HG02798 (cell line): Measurements from ENCODE around the gene CRACDL.
"Not testable (repeated sequence)": the region's sequence is repeated elsewhere in the genome, so short reads cannot be mapped to it uniquely, and the experiment has no call there.

ENCODE experiments used
- ATAC-seq: cut with Tn5 transposase; IDR thresholded peaks from one replicate; pipeline ENCODE4 v1.9.1; 2021; ENCODE audit warnings: mild to moderate bottlenecking; ENCODE audit not compliant: unreplicated experiment, poor library complexity

Gene CRACDL

DNA sequence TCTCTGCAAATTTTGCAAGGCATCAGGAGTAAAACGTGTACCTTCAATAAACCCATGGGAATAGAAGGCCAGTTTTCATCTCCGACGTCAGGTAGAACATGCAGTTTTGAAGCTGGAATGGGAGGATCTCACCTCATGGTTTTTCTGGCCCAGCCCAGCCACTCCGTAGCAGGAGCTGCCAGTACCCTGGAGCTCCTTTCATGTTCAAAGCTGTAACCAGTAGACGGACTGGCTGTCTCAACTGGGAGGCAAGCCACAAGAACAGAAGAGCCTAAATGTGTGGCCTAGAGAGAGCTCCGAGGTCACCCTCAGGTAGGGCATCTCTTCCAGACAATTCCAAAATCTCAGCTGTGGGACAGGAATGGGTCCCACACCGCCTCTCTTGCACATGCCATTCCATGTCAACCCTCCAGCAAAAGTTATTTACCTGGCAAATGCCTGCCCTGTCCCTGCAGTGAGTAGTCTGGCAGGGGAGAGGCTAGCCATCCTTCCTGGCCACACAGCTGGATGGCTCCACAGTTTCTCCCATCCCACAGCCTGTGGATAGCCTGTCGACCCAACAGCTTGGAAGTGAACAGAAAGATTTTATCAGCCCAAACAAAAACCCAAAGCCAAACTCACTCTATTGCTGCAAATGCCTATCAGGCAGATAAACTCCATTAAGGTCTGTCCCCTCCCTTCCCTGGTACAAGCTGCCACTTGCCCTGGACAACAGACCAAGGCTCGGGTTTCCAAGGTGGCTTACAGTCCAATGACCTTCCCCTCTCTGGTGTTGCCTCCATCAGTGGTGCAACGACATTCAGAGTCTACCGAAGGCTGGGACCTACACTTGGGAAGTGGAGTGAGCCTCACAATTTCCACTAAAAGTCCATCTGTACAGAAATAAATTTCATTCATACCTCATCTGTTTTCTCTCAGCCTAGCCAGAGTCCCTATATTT, 27.8 kb downstream of the CRACDL start:
- ATAC-seq, result no peak

DNA sequence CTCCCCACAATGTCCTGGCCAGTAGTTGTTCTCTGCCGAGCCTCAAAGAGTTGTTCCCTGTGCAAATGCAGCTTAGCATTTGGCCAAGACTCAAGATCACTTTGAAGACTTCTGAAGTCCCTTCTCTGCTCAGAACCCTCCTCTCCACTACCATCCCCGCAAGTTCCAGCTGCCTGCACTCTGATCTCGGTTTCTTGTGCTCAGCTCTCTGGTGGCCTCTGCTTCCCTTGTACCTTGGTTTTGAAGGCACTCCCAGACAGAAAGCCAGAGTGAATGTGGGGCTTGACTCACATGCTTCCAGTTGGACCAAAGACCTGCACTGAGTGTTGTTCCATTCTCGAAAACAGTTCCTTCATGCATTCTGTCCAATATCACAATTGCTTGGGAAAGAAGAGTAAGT, 28.6 kb downstream of the CRACDL start:
- ATAC-seq, result no peak

GRCh38 chr2:98903767-98904485, 32.1 kb downstream of the CRACDL start:
- ATAC-seq, result no peak

GRCh38 chr2:98903064-98903355, 33.0 kb downstream of the CRACDL start:
- no peak for ATAC-seq

- ATAC-seq, result no peak
These were observed 33.6 kb downstream of the CRACDL start for GRCh38 chr2:98902209-98903063.

DNA sequence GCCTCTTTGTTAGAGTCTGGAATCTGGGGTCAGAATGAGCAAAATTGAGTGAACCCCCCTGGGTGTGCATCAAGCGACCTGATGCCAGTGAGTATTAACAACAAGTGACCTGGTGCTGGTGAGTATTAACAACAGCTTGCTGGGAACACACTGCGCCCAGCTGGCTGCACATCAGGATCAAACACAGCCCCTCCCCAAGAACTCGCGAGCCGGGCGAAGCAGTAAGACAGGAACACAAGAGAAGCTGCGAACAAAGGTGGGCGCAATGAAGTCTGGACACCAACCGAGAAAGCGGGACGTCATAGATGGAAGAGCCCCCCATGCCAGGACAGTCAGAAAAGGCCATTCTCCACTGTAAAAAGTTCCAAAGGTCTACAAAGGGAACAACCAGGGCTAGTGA, 34.3 kb downstream of the CRACDL start:
- ATAC-seq, result no peak

DNA sequence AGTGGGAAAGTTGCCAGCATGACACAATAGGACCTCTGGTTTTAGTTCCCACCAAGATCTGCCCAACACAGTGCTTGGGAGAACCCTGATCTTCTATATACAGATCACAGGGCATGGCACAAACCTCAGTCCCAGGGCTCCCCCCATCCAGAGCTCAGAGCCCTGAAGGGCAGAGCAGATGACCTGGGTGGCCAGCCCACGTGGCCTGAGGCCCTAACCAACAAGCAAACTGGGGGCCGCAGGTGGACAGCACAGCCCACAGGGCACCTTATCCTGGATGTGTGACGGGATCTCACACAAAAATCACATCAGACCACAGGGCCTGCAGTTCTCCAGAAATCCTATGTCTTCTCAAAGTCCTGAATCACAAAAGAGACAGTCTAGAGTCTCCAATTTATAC, 34.7 kb downstream of the CRACDL start:
- ATAC-seq, result no peak

DNA sequence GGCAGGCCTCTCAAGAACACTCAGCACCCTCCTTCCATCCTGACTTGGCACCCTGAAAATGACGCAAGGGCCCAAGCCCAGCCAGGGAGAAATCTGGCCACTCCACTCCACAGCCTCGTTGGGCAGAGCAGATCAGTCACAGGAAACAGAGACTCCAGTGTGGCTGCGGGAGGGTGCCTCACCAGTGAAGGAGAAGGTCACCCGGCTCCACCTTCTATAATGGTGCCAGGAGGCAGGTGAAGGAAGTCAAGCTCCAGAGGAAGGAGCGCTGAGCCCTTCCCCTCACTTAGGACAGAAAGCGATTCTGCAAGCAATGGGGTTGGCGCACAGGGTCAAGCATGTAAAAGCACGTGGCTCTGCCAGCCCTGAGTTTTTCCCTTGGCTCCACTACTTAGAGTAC, 35.3 kb downstream of the CRACDL start:
- no peak for ATAC-seq

DNA sequence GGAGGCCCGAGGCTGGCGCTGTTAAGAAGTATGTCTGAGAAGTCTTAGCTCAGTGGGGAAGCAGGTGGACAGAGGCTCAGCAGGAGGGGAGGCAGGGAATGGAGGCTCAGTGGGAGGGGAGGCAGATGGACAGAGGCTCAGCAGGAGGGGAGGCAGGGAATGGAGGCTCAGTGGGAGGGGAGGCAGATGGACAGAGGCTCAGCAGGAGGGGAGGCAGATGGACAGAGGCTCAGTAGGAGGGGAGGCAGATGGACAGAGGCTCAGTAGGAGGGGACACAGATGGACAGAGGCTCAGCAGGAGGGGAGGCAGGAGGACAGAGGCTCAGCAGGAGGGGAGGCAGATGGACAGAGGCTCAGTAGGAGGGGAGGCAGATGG, 36.3 kb downstream of the CRACDL start:
- ATAC-seq, result not testable (repeated sequence)

DNA sequence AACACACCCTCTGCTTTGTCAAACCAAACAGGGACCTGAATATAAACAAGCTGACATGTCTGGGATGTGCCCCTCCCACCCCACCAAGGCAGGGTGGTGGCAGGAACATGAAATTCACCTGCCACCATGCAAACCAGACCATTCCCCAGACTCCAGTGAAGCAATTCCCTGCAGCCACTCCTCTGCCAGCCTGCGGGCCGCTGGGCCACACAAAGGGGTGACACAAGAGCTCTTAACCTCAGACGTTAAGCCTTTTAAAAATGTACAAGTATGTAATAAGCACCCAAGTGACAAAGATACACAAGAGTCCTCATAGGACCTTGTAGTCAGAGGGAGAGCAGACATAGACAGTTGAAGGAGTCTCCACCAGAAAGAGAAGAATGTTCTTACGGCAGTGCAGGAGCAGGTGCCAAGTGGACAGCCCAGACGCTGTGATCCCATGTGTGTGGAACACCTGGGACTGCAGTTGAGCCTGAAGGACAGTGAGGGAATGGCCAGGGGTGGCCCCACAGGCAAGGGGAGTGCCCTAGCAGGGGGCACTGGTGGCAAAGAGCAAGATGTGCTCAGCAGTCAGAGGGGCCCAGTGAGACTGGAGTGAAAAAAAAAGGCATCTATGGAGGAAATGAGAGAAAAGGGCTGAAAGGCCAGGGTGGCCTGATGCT, 36.9 kb downstream of the CRACDL start:
- ATAC-seq, result no peak

DNA sequence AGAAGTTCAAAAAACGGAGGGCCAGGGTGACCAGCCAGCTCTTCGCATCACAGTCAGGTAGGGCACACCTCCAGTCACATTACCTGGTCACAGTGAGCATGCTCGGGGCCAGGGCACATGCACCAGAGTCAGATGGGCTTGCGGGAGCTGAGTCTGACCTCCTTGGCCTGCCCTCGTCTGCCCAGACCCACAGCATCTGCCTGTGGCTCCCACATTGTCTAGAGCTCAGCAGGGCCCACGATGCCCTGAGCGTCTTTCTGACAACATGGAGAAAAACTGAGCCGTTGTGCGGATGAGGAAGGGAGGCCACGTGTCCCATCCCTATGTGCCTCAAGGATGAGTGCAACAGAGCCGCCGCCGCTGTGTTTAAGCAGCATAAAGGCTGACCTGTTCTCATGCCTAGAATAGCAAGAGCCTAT, 37.6 kb downstream of the CRACDL start:
- ATAC-seq, result no peak

- no peak for ATAC-seq
These were observed 38.3 kb downstream of the CRACDL start for GRCh38 chr2:98897746-98898145.

DNA sequence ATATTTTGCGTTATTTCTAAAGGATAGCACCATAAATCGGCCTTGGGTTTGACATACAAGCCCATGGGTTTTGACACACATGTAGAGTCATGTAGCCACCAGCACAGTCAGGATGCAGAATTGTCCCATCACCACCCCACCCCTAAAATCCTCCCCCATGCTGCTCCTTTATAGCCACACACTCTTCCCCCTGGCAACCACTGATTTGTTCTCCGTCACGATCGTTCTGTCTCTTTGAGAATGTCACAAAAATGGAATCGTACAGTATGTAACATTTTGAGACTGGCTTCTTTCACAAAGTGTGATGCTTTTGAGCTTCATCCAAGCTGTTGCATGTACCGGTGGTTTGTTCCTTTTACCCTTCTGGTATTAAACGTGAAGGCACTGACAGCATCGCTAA, 39.1 kb downstream of the CRACDL start:
- no peak for ATAC-seq

DNA sequence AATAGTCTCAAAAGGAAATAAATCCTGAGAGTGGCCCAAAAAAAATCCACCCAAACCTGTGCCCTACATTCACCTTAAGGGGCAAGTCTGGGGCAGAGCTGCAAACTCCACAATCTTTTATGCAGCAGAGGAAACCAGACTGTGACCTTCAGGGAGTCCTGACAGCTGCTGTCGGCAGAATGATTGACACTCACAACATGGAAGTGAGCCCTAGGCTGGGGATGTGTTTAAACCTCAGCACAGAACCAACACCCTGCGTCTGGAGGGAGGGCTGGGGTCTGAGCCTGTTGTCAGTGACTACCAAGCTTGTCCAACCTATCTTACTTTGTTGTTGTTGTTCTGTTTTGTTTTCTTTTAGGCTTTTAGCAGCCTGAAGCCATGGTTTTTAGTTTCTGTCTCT, 39.6 kb downstream of the CRACDL start:
- no peak for ATAC-seq

DNA sequence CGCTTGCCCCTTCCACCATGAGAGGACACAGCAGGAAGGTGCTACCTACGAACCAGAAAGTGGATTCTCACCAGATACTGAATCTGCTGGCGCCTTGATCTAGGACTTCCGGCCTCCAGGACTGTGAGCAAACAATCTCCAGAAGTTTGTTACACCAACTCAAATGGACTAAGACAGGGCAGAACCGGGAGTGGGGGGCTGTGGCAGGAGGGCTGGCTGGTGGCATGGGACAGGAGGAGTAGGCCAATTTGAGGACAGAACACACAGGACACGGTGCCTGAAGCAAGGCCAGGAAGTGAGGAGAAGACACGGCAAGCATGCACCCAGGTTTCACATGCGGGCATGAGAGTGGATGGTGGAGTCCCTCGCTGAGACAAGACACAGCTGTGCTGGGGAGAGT, 40.1 kb downstream of the CRACDL start:
- no peak for ATAC-seq

- no peak for ATAC-seq
These were observed 40.8 kb downstream of the CRACDL start for GRCh38 chr2:98895221-98895620.

GRCh38 chr2:98894331-98895000, 41.6 kb downstream of the CRACDL start:
- no peak for ATAC-seq

- ATAC-seq, result no peak
These were observed 42.1 kb downstream of the CRACDL start for GRCh38 chr2:98893911-98894321.

- no peak for ATAC-seq
These were observed 43.2 kb downstream of the CRACDL start for GRCh38 chr2:98892871-98893270.

DNA sequence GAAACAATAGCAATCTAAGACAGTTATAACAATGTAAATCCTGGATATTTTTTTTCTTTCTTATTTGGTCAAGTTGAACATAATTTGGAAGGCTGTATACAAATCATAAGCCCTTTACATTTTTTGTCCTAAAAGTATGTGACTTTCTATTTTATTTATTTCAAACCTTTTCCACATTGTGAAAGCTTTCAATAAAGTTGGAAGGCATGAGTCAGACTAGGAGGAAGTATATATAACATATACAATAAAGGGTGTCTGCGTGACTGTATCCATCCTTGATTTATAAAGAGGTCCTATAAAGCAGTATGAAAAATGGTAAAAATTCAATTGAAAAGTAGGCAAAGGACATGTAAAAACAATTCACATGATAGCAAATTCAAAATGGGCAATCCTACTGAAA, 44.4 kb downstream of the CRACDL start:
- no peak for ATAC-seq
